Tibial artery (tissue), 4 donors: Measurements from ENCODE around the gene P3H2.

Experiments
- DNase-seq, 2 donors: peaks; one replicate each; pipeline ENCODE4 v3.0.0-alpha.2; 2019
- H3K27ac ChIP-seq, 2 donors: fragments of 200-600 bp; sonication (generic) in 1 of 2; 1 replicate in 1 of 2; 2 replicates in 1 of 2; pipeline ENCODE4 v1.5.1; 2018 to 2019; ENCODE audit warnings: mild to moderate bottlenecking in 1 of 2
- H3K27me3 ChIP-seq, 2 donors: fragments of 200-600 bp; sonication (generic) in 1 of 2; one replicate each; pipeline versions ENCODE4 v1.5.1 to v1.6.0; 2016 to 2019
- H3K36me3 ChIP-seq, 3 donors: fragments of 200-600 bp; sonication (generic) in 2 of 3; one replicate each; pipeline ENCODE4 v1.5.1; 2016 to 2019; ENCODE audit warnings: mild to moderate bottlenecking in 2 of 3
- H3K4me1 ChIP-seq, 4 donors: fragments of 200-600 bp; sonication (generic) in 2 of 4; 1 replicate in 3 of 4; 2 replicates in 1 of 4; pipeline ENCODE4 v1.5.1; 2016 to 2019
- H3K4me3 ChIP-seq, 2 donors: fragments of 200-600 bp; sonication (generic) in 1 of 2; 1 replicate in 1 of 2; 2 replicates in 1 of 2; pipeline ENCODE4 v1.5.1; 2018 to 2019; ENCODE audit warnings: mild to moderate bottlenecking in 2 of 2
- H3K9me3 ChIP-seq, 3 donors: fragments of 200-600 bp; sonication (generic) in 1 of 3; one replicate each; pipeline ENCODE4 v1.5.1; 2016 to 2019
- intact Hi-C: fragments of 100-400 bp; cut with DNase I; formaldehyde crosslinking; loops from one replicate; pipeline ENCODE4 v1.15.0; 2023; ENCODE audit warnings: low total_unique reads
- TF ChIP-seq, protein P1 (sequence below), 2 experiments: fragments of 200-600 bp in 1 of 2; fragments of 450-650 bp in 1 of 2; IDR thresholded peaks; one replicate each; pipeline ENCODE4 v1.5.1; 2017 to 2019; ENCODE audit warnings: antibody characterized with exemption in 2 of 2, mild to moderate bottlenecking in 1 of 2, moderate library complexity in 1 of 2

P3H2 gene

DNA sequence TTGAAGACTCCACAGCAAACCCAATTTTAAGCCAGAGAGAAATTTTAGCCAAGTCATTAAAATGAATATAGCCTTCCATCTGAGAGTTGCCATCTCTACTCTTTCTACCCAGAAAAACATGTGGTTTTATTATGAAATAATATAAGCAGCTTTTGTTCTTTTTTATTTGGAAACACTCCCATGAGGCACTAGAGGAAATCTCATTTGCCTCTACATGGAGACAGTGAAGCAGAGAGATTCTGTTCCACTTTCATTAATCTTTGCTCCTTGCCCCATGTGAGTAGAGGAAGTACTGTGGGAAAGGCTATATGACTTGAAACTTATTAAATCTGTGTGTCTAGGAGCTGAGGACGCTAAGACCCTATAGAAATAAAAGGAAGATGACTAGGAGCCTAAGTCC lies 111.1 kb downstream of the P3H2 start:
- no peaks in the 10 kb centered on the region for H3K9me3 ChIP-seq
- no peaks in the 10 kb centered on the region for H3K27me3 ChIP-seq
- H3K27ac ChIP-seq: no peak overlapping the region
- DNase-seq: no peak
- intact Hi-C loops: no loop called here
- H3K4me1 ChIP-seq: peaks cover 0 to 31% (median 4%) of the 10 kb centered on the region in 4 donors
- no peaks in the 10 kb centered on the region for H3K36me3 ChIP-seq
- no peak overlapping the region for H3K4me3 ChIP-seq
- TF ChIP-seq, protein P1, sequence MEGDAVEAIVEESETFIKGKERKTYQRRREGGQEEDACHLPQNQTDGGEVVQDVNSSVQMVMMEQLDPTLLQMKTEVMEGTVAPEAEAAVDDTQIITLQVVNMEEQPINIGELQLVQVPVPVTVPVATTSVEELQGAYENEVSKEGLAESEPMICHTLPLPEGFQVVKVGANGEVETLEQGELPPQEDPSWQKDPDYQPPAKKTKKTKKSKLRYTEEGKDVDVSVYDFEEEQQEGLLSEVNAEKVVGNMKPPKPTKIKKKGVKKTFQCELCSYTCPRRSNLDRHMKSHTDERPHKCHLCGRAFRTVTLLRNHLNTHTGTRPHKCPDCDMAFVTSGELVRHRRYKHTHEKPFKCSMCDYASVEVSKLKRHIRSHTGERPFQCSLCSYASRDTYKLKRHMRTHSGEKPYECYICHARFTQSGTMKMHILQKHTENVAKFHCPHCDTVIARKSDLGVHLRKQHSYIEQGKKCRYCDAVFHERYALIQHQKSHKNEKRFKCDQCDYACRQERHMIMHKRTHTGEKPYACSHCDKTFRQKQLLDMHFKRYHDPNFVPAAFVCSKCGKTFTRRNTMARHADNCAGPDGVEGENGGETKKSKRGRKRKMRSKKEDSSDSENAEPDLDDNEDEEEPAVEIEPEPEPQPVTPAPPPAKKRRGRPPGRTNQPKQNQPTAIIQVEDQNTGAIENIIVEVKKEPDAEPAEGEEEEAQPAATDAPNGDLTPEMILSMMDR (IDR thresholded peaks at IDR 0.05): no peak

DNA sequence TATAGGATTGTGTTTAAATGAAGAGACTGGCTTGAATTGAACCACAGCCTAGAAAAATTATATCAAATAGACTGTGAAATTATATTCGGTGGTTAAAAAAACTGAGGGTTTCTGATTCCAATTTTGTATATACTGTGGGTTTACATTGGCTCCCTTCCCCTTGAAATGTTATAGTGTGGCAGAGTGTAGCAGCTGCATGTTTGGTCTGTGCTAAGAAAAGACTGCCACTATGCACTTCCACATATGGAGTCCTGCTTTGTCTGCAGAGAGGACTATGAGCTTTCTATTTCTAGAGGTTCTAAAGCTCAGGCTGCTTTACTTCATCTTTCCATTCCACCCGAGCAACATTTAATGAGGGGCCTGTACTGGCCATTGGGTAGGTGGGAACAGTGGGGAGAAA lies 112.3 kb downstream of the P3H2 start:
- intact Hi-C loops: no loop called here
- DNase-seq: no peak
- H3K27ac ChIP-seq: no peak overlapping the region
- H3K36me3 ChIP-seq: no peaks in the 10 kb centered on the region
- H3K27me3 ChIP-seq: no peaks in the 10 kb centered on the region
- no peaks in the 10 kb centered on the region for H3K9me3 ChIP-seq
- no peak overlapping the region for H3K4me3 ChIP-seq
- TF ChIP-seq, protein P1 (IDR thresholded peaks at IDR 0.05): no peak
- peaks cover 0 to 38% (median 5%) of the 10 kb centered on the region in 4 donors for H3K4me1 ChIP-seq

DNA sequence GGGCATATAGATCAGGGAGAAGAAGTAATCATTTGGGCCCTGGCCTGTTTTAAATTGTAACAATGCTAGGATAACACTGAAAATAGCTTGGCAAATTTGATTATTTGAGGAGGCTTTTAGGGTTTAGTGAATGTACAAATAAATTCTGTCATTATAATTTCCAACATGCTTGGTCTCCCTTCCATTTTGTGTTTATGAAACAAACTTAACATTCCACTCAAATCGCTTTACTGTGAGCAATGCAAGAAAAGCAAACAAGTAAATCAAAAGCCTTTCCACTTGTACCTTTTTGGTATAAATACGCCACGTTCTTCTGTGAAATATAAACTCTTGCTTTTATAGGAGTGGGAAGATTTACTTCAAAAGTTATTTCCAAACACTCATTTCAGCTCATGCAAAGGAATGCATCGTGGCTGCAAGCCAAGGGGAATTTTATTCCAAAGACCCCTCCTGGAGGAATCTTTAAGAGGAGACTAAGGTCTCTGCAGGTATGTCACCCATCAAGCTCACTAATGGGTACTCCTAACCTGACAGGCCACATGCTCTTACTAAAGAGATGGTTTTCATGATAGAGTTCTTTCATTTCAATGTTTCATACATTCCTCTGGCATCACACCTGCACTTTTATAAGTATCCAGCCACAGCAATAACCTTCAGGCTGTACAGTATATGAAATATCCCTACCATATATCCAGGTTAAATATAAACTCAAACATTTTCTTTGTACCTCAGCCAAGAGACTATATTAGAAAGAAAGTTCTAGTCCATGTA lies 115.2 kb downstream of the P3H2 start:
- Histone ChIP-seq H3K9me3 (no peaks in the 10 kb centered on the region), H3K4me1 (peaks cover 0 to 48% (median 5%) of the 10 kb centered on the region in 4 donors), H3K36me3 (no peaks in the 10 kb centered on the region), H3K27me3 (no peaks in the 10 kb centered on the region), H3K4me3 (no peak overlapping the region), H3K27ac (no peak overlapping the region)
- no peak for DNase-seq
- TF ChIP-seq, protein P1 (IDR thresholded peaks at IDR 0.05): no peak
- intact Hi-C loops: no loop called here

DNA sequence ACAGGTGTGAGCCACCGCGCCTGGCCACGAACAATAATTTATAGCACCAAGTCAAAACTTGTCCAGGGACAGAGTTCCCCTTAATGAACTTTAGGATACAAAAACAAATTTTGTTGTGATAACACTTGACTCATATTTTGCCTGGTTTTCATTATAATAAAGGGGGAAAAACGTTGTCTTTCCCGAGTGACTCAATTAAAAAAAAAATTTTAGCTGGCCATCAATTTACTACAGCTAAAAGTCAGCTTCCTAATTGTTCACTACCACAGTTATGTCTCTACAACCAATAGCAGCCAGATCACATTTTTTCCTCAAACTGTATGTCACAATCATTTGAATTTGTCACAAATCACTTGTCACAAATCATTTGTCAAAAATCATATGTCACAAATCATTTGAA lies 116.0 kb downstream of the P3H2 start:
- no peak for DNase-seq
- Histone ChIP-seq H3K36me3 (no peaks in the 10 kb centered on the region), H3K4me3 (no peak overlapping the region), H3K27me3 (no peaks in the 10 kb centered on the region), H3K27ac (no peak overlapping the region), H3K4me1 (peaks cover 0 to 48% (median 5%) of the 10 kb centered on the region in 4 donors), H3K9me3 (no peaks in the 10 kb centered on the region)
- intact Hi-C loops: no loop called here
- TF ChIP-seq, protein P1 (IDR thresholded peaks at IDR 0.05): no peak

DNA sequence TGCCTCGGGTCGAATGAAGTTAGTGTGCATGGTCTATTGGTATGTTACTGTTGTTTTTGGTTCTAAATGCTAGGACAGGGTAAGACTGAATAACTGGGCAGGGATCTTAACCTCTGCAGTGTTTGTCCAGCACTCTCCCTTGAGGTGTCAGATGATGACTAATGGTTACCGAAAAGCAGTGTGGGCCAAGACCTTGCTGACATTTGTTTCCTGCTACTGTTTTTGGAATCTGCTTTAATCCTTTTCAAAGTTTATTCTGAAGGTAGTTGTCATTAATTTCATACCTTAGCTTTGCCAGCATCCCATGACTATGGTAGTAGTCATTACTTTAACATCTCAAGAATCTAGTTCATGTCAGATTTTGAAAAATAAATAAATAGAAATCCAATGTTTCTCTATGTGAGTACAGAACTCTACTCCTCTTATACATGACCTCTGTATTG lies 117.0 kb downstream of the P3H2 start:
- H3K4me1 ChIP-seq: peaks cover 0 to 45% (median 5%) of the 10 kb centered on the region in 4 donors
- no peaks in the 10 kb centered on the region for H3K9me3 ChIP-seq
- no peaks in the 10 kb centered on the region for H3K36me3 ChIP-seq
- no peak overlapping the region for H3K27ac ChIP-seq
- intact Hi-C loops: no loop called here
- TF ChIP-seq, protein P1 (IDR thresholded peaks at IDR 0.05): no peak
- H3K4me3 ChIP-seq: no peak overlapping the region
- H3K27me3 ChIP-seq: no peaks in the 10 kb centered on the region
- no peak for DNase-seq
